AG04450 (cell line): ENCODE data around the gene ADCY4. TPM values are rescaled to one million over a fixed set of nuclear protein-coding genes. Genes with fewer than 3 reads are reported as not detected.

Experiments used
- CTCF ChIA-PET: fragments of 300-600, 350-600 bp; formaldehyde crosslinking; extraction: SDS; loops from one replicate; lab custom pipeline; 2022; ENCODE audit warnings: antibody characterized with exemption, inconsistent platforms; lab: Charles Lee
- POLR2A ChIA-PET: fragments of 350-600 bp; formaldehyde crosslinking; extraction: SDS; loops from one replicate; lab custom pipeline; 2021; ENCODE audit warnings: antibody characterized with exemption, inconsistent platforms; lab: Yijun Ruan, JAX
- DNase-seq: peaks from one replicate; pipeline ENCODE4 v3.0.0-alpha.2; 2011; ENCODE audit warnings: low read depth, low spot score
- H3K27ac ChIP-seq: one replicate; pipeline ENCODE4 v1.5.1; 2012; ENCODE audit warnings: low read depth, low read length, control low read depth
- H3K27me3 ChIP-seq: one replicate; pipeline ENCODE4 v1.6.0; 2012; ENCODE audit warnings: low read length; ENCODE audit not compliant: control insufficient read depth, insufficient read depth
- H3K4me3 ChIP-seq: 2 replicates; pipeline ENCODE4 v1.5.1; 2011; ENCODE audit warnings: mild to moderate bottlenecking, low read depth, low read length, control low read depth
- H3K9me3 ChIP-seq: 2 replicates; pipeline ENCODE4 v1.5.1; 2012; ENCODE audit warnings: low read length; ENCODE audit not compliant: control insufficient read depth, insufficient read depth
- CTCF ChIP-seq: IDR thresholded peaks from 2 replicates; pipeline ENCODE4 v1.5.1; 2011; ENCODE audit warnings: low read depth, low read length, control low read depth, inconsistent platforms
- polyA plus RNA-seq: library from polyadenylated mRNA; depleted of rRNA; stranded (reverse); fragments of >200 nt; gene quantifications from 2 replicates; pipeline ENCODE4 v1.2.3, GENCODE V29; 2011

Gene ADCY4
- polyA plus RNA-seq, 1 experiment: 0.04 TPM

- CTCF ChIA-PET: interaction anchor here (1.8 to 6.3 kb wide), 6 partner anchors 12 to 258 kb away, joined by 4 to 87 read pairs (median 40); partner anchors contain the start of genes CARMIL3, DHRS1 and NOP9
- no peak overlapping the region for H3K27ac ChIP-seq
- TF ChIP-seq CTCF: no peak
- POLR2A ChIA-PET: interaction anchor here (1.3 kb wide), 1 partner anchor 121 kb away, joined by 5 read pairs; no protein-coding TSS in a partner anchor
- H3K9me3 ChIP-seq: no peaks in the 10 kb centered on the region
- DNase-seq: no peak
- H3K27me3 ChIP-seq: no peaks in the 10 kb centered on the region
- no peak overlapping the region for H3K4me3 ChIP-seq
Observed at GRCh38 chr14:24310265-24310645, 24.6 kb downstream of the ADCY4 start.

GRCh38 chr14:24309538-24310264 is 25.2 kb downstream of the ADCY4 start, which contains the start of gene LTB4R2:
Gene LTB4R2 (plus strand): TSS chr14:24310140. CDS start chr14:24310665, 525 bp downstream.
- DNase-seq: no peak
- POLR2A ChIA-PET: interaction anchor here (1.3 kb wide), 1 partner anchor 122 kb away, joined by 5 read pairs; no protein-coding TSS in a partner anchor
- no peaks in the 10 kb centered on the region for H3K9me3 ChIP-seq
- H3K27me3 ChIP-seq: no peaks in the 10 kb centered on the region
- peak within 1 kb of the TSS; percentile 20; the same call in 1 of the 2 replicates for H3K4me3 ChIP-seq
- CTCF ChIA-PET: interaction anchor here (1.8 to 6.3 kb wide), 10 partner anchors 9 to 258 kb away, joined by 4 to 87 read pairs (median 32); partner anchors contain the start of genes CARMIL3, DHRS1, NOP9 and TINF2
- TF ChIP-seq CTCF: no peak
- H3K27ac ChIP-seq: no peak within 1 kb of the TSS

- Histone ChIP-seq H3K4me3 (no peak overlapping the region), H3K27ac (no peak overlapping the region), H3K27me3 (no peaks in the 10 kb centered on the region), H3K9me3 (no peaks in the 10 kb centered on the region)
- ChIA-PET CTCF (interaction anchor here (0.5 to 6.3 kb wide), 48 partner anchors 8 to 1087 kb away, joined by 3 to 87 read pairs (median 5); partner anchors contain the start of genes CARMIL3, CHMP4A, DHRS1 and NOP9), POLR2A (interaction anchor here (0.6 to 1.8 kb wide), 5 partner anchors 37 to 133 kb away, joined by 3 to 10 read pairs (median 4); partner anchors contain the start of genes KHNYN, RABGGTA and TINF2)
- no peak for DNase-seq
- no peak for TF ChIP-seq CTCF
Observed at GRCh38 chr14:24308342-24309124, 26.3 kb downstream of the ADCY4 start.

- POLR2A ChIA-PET: interaction anchor here (0.8 to 1.8 kb wide), 4 partner anchors 37 to 134 kb away, joined by 3 to 10 read pairs (median 4); partner anchors contain the start of genes KHNYN, RABGGTA and TINF2
- H3K9me3 ChIP-seq: no peaks in the 10 kb centered on the region
- CTCF ChIA-PET: interaction anchor here (0.6 to 6.3 kb wide), 51 partner anchors 9 to 251 kb away, joined by 3 to 87 read pairs (median 5); partner anchors contain the start of genes CHMP4A, DHRS1, IRF9 and NOP9
- no peak for DNase-seq
- H3K27me3 ChIP-seq: no peaks in the 10 kb centered on the region
- H3K4me3 ChIP-seq: no peak within 1 kb of the TSS
- peak; percentile 94 for TF ChIP-seq CTCF
- no peak within 1 kb of the TSS for H3K27ac ChIP-seq
Observed at GRCh38 chr14:24307575-24308341, 27.1 kb downstream of the ADCY4 start, which contains the start of gene CIDEB. Gene CIDEB (minus strand): TSS chr14:24307977. CDS start chr14:24307858, 119 bp downstream.
